Effector memory CD8-positive, alpha-beta T cell (primary cell): ENCODE data around the gene SOAT1.
"Not testable (repeated sequence)": the region's sequence is repeated elsewhere in the genome, so short reads cannot be mapped to it uniquely, and the experiment has no call there.

Source experiments
- ATAC-seq: fragments of 150-1000 bp; cut with Tn5 transposase; replicated peaks from 2 replicates; pipeline ENCODE4 v1.10.0; 2021; ENCODE audit warnings: mild to moderate bottlenecking, moderate library complexity
- DNase-seq, 3 experiments: peaks; one replicate each; pipeline ENCODE4 v3.0.0; 2021
- H3K27ac Mint-ChIP-seq, 2 donors: one replicate each; pipeline ENCODE4 v1.8.0; 2022; ENCODE audit warnings: mild to moderate bottlenecking in 2 of 2, mixed read lengths in 2 of 2, moderate library complexity in 2 of 2
- H3K27me3 Mint-ChIP-seq, 2 donors: one replicate each; pipeline ENCODE4 v1.8.0; 2022; ENCODE audit warnings: mixed read lengths in 2 of 2
- H3K36me3 Mint-ChIP-seq: one replicate; pipeline ENCODE4 v1.8.0; 2022; ENCODE audit warnings: mild to moderate bottlenecking, moderate library complexity, mixed read lengths; ENCODE audit not compliant: insufficient read depth
- H3K4me1 Mint-ChIP-seq, 2 donors: one replicate each; pipeline ENCODE4 v1.8.0; 2022; ENCODE audit warnings: low read depth in 2 of 2, mixed read lengths in 2 of 2
- H3K4me3 Mint-ChIP-seq, 2 donors: one replicate each; pipeline ENCODE4 v1.8.0; 2022; ENCODE audit warnings: mild to moderate bottlenecking in 2 of 2, mixed read lengths in 2 of 2, moderate library complexity in 2 of 2
- H3K9me3 Mint-ChIP-seq, 2 donors: one replicate each; pipeline ENCODE4 v1.8.0; 2022; ENCODE audit warnings: mixed read lengths in 2 of 2

The SOAT1 gene

DNA sequence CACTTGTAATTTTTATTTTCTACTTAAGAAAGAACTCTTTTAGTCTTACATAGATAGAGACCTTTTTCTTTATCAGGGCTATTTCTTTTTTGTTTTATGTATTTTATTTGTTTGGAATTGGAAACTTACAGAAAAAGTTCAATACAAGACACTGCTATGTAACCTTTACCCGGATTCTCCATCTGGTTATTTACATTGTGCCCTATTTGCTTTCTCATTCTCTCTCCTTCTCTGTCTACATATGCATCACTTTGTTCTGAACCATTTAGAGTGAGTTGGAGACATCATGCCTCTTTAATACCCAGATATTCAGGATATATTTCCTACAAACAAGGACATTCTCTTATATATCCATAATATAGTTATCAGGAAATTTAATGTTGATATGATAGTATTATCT is 90.4 kb downstream of the SOAT1 start:
- DNase-seq = no peak
- Mint-ChIP-seq H3K36me3 (no peaks in the 10 kb centered on the region), H3K27me3 (no peaks in the 10 kb centered on the region), H3K9me3 (no peaks in the 10 kb centered on the region), H3K4me3 (no peak overlapping the region), H3K4me1 (no peaks in the 10 kb centered on the region), H3K27ac (no peak overlapping the region)
- ATAC-seq = no peak

DNA sequence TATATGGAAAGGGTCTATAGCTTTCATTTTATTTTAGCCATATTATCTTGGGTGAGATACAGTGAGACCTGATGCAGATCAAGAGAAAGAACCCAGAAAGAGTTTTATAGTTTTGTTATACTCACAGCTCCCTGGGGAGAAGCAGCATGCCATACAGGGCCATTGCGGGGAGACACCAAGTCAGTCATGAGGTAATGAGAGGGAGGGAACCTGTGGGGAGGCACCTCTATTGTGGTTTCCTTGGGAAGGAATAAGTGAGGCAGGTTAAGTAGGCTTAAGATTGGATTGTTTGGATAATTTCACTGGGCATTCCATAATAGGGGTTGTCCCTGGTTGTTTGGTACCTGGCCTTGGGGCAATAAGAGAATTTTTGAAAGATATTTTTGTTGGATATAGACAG is 91.9 kb downstream of the SOAT1 start:
- no peak overlapping the region for H3K4me3 Mint-ChIP-seq
- H3K27ac Mint-ChIP-seq = no peak overlapping the region
- no peaks in the 10 kb centered on the region for H3K9me3 Mint-ChIP-seq
- DNase-seq (no peak), ATAC-seq (no peak)
- no peaks in the 10 kb centered on the region for H3K36me3 Mint-ChIP-seq
- no peaks in the 10 kb centered on the region for H3K27me3 Mint-ChIP-seq
- no peaks in the 10 kb centered on the region for H3K4me1 Mint-ChIP-seq

GRCh38 chr1:179393721-179394120 is 100.1 kb downstream of the SOAT1 start:
- Mint-ChIP-seq H3K27ac (no peak overlapping the region), H3K4me3 (no peak overlapping the region), H3K4me1 (no peaks in the 10 kb centered on the region), H3K27me3 (peaks cover 30 to 37% of the 10 kb centered on the region in 2 donors), H3K9me3 (peaks cover 0 to 4% of the 10 kb centered on the region in 2 donors), H3K36me3 (no peaks in the 10 kb centered on the region)
- ATAC-seq (no peak), DNase-seq (no peak)

DNA sequence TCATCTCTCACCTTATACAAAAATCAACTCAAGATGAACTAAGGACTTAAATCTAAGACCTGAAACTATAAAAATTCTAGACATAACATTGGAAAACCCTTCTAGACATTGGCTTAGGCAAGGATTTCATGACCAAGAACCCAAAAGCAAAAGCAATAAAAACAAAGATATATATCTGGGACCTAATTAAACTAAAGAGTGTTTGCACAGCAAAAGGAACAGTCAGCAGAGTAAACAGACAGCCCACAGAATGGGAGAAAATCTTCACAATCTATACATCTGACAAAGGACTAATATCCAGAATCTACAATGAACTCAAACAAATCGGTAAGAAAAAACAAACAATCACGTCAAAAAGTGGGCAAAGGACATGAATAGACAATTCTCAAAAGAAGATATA is 105.8 kb downstream of the SOAT1 start:
- H3K27me3 Mint-ChIP-seq = peaks cover 18 to 26% of the 10 kb centered on the region in 2 donors
- H3K36me3 Mint-ChIP-seq, H3K4me1 Mint-ChIP-seq, DNase-seq, H3K27ac Mint-ChIP-seq, H3K9me3 Mint-ChIP-seq, ATAC-seq, H3K4me3 Mint-ChIP-seq: not testable (repeated sequence)
